HCT116 (cell line): ENCODE results near the gene TSPAN1. TPM values are rescaled to one million over a fixed set of nuclear protein-coding genes. Genes with fewer than 3 reads are reported as not detected.

Source experiments
- ATAC-seq: fragments of 200-7000 bp; cut with Tn5 transposase; 2 replicates; pipeline ENCODE4 v1.9.1; 2020; ENCODE audit warnings: mild to moderate bottlenecking, moderate library complexity
- BruUV-seq: library from RNA; stranded (reverse); fragments of 400-500 nt; replicated peaks from 2 replicates; lab custom pipeline; 2021; lab: Mats Ljungman, UMichigan
- CTCF ChIA-PET: fragments of 300-600 bp; sonication (Branson Sonifier 250); formaldehyde crosslinking; loops from one replicate; lab custom pipeline; 2021; ENCODE audit warnings: antibody characterized with exemption; lab: Charles Lee
- POLR2A ChIA-PET: fragments of 300-600, 350-600 bp; sonication (Branson Sonifier 250); formaldehyde crosslinking; loops from one replicate; lab custom pipeline; 2021; ENCODE audit warnings: antibody characterized with exemption; lab: Charles Lee
- RAD21 ChIA-PET, 2 experiments: fragments of 300-600 bp; sonication (Branson Sonifier 250); formaldehyde crosslinking; loops; one replicate each; lab custom pipeline; 2023; ENCODE audit warnings: low total read pairs in 2 of 2; ENCODE audit not compliant: uncharacterized antibody in 2 of 2, unreplicated experiment in 2 of 2, low non-redundant PET in 1 of 2; lab: Charles Lee
- DNase-seq: peaks from one replicate; pipeline ENCODE4 v3.0.0-alpha.2; 2010; ENCODE audit warnings: low read depth, low spot score
- H2AFZ ChIP-seq: fragments of 200-600 bp; shearing (Covaris generic), sonication (generic); 2 replicates; pipeline ENCODE4 v1.6.1; 2017; ENCODE audit warnings: low read depth, mixed run types, mixed read lengths, antibody characterized with exemption, low read length; ENCODE audit not compliant: poor library complexity, severe bottlenecking
- H3K27ac ChIP-seq: 2 replicates; pipeline ENCODE4 v1.5.1; 2012; ENCODE audit warnings: low read depth, low read length
- H3K27me3 ChIP-seq: fragments of 200-600 bp; sonication (generic); 2 replicates; pipeline ENCODE4 v1.6.1; 2016; ENCODE audit warnings: mixed run types, low read length, mixed read lengths; ENCODE audit not compliant: insufficient read depth
- H3K36me3 ChIP-seq, 2 experiments: fragments of 200-500 bp in 1 of 2; fragments of 200-600 bp in 1 of 2; sonication (Bioruptor generic) in 1 of 2; sonication (generic) in 1 of 2; 2 replicates each; pipeline versions ENCODE4 v1.5.1 to v1.6.1; 2014 to 2016; ENCODE audit warnings: low read length in 2 of 2, inconsistent platforms in 1 of 2, mixed read lengths in 1 of 2, mixed run types in 1 of 2; ENCODE audit not compliant: insufficient read depth in 2 of 2, control insufficient read depth in 1 of 2
- H3K4me1 ChIP-seq, 2 experiments: fragments of 200-600 bp in 1 of 2; sonication (generic) in 1 of 2; 2 replicates each; pipeline versions ENCODE4 v1.5.1 to v1.6.1; 2012 to 2017; ENCODE audit warnings: low read length in 2 of 2, inconsistent platforms in 1 of 2, mild to moderate bottlenecking in 1 of 2, mixed read lengths in 1 of 2, mixed run types in 1 of 2, moderate library complexity in 1 of 2; ENCODE audit not compliant: insufficient read depth in 2 of 2, control insufficient read depth in 1 of 2
- H3K4me2 ChIP-seq: fragments of 200-600 bp; sonication (generic); 2 replicates; pipeline ENCODE4 v1.6.1; 2017; ENCODE audit warnings: mixed run types, low read length, mixed read lengths
- H3K4me3 ChIP-seq, 2 experiments: fragments of 200-600 bp in 1 of 2; sonication (generic) in 1 of 2; replicated peaks in 1 of 2; 2 replicates each; pipeline ENCODE4 v1.5.1; 2011 to 2016; ENCODE audit warnings: low read length in 2 of 2, control low read depth in 1 of 2, low read depth in 1 of 2, mild to moderate bottlenecking in 1 of 2, mixed read lengths in 1 of 2, mixed run types in 1 of 2
- H3K79me2 ChIP-seq: fragments of 200-600 bp; sonication (generic); 2 replicates; pipeline ENCODE4 v1.6.1; 2017; ENCODE audit warnings: mild to moderate bottlenecking, mixed run types, low read length, moderate library complexity, mixed read lengths; ENCODE audit not compliant: insufficient read depth
- H3K9ac ChIP-seq: fragments of 200-600 bp; sonication (generic); 2 replicates; pipeline ENCODE4 v1.6.1; 2016; ENCODE audit warnings: low read length, mixed read lengths
- H3K9me2 ChIP-seq: fragments of 200-600 bp; sonication (generic), shearing (Covaris generic); 2 replicates; pipeline ENCODE4 v1.6.1; 2017; ENCODE audit warnings: mixed run types, mild to moderate bottlenecking, moderate library complexity; ENCODE audit not compliant: insufficient read depth
- H3K9me3 ChIP-seq, 2 experiments: fragments of 200-500 bp in 1 of 2; fragments of 200-600 bp in 1 of 2; sonication (Bioruptor generic) in 1 of 2; sonication (generic) in 1 of 2; 2 replicates each; pipeline ENCODE4 v1.6.1; 2014 to 2017; ENCODE audit warnings: low read length in 2 of 2, mixed read lengths in 2 of 2, inconsistent platforms in 1 of 2, low read depth in 1 of 2, mild to moderate bottlenecking in 1 of 2, mixed run types in 1 of 2, moderate library complexity in 1 of 2; ENCODE audit not compliant: control insufficient read depth in 1 of 2, insufficient read depth in 1 of 2
- H4K20me1 ChIP-seq: fragments of 200-600 bp; sonication (generic), shearing (Covaris generic); 2 replicates; pipeline ENCODE4 v1.6.1; 2017; ENCODE audit warnings: mixed run types, mild to moderate bottlenecking, moderate library complexity; ENCODE audit not compliant: insufficient read depth
- ATF3 ChIP-seq: IDR thresholded peaks from 2 replicates; pipeline ENCODE4 v1.6.1; 2012
- POLR2AphosphoS5 ChIP-seq: IDR thresholded peaks from 2 replicates; pipeline ENCODE4 v1.6.1; 2011; ENCODE audit warnings: mild to moderate bottlenecking, low read depth, low read length, moderate library complexity
- YY1 ChIP-seq: IDR thresholded peaks from 2 replicates; pipeline ENCODE4 v1.6.1; 2011; ENCODE audit warnings: low read length, low read depth, moderate library complexity, mild to moderate bottlenecking; ENCODE audit not compliant: insufficient replicate concordance; ENCODE audit errors: extremely low read depth
- intact Hi-C: fragments of 100-400 bp; cut with micrococcal nuclease; formaldehyde crosslinking; loops from 2 replicates; pipeline ENCODE4 v1.10.0; 2022
- total RNA-seq: library from RNA; stranded (reverse); gene quantifications from one replicate; pipeline ENCODE4 v1.2.1, GENCODE V29; 2021; ENCODE audit not compliant: unreplicated experiment

TSPAN1 gene
- total RNA-seq, 1 experiment from 2014 or later, result 9.9 TPM

GRCh38 chr1:46128344-46128743 lies 46.5 kb upstream of the TSPAN1 start:
- ATAC-seq (no peak), DNase-seq (no peak)
- RAD21 ChIA-PET, result no interaction called here
- Histone ChIP-seq H3K36me3 (no peaks in the 10 kb centered on the region), H2AFZ (no peak overlapping the region), H3K4me1 (peaks cover 8 to 14% of the 10 kb centered on the region in 2 experiments), H3K9me2 (no peaks in the 10 kb centered on the region), H3K4me2 (no peak overlapping the region), H3K79me2 (no peaks in the 10 kb centered on the region), H3K27ac (no peak overlapping the region), H3K27me3 (no peaks in the 10 kb centered on the region), H4K20me1 (no peaks in the 10 kb centered on the region), H3K9me3 (no peaks in the 10 kb centered on the region), H3K4me3 (no peak overlapping the region), H3K9ac (no peak overlapping the region)
- no peak for TF ChIP-seq POLR2AphosphoS5
- CTCF ChIA-PET, result no interaction called here
- no TSS peak for BruUV-seq
- intact Hi-C loops, result no loop called here
- POLR2A ChIA-PET, result no interaction called here

GRCh38 chr1:46130121-46130520 lies 44.8 kb upstream of the TSPAN1 start:
- Histone ChIP-seq H3K4me1 (peaks cover 14 to 19% of the 10 kb centered on the region in 2 experiments), H2AFZ (no peak overlapping the region), H3K4me3 (no peak overlapping the region)
- no TSS peak for BruUV-seq
- TF ChIP-seq YY1 (no peak), ATF3 (no peak)
- TF ChIP-seq, all 23 proteins: peak for 0
- H3K9me3 ChIP-seq, result no peaks in the 10 kb centered on the region
- POLR2A ChIA-PET, result no interaction called here
- no peak overlapping the region for H3K4me2 ChIP-seq
- no peak overlapping the region for H3K9ac ChIP-seq
- no peaks in the 10 kb centered on the region for H3K9me2 ChIP-seq
- intact Hi-C loops, result no loop called here
- H3K27ac ChIP-seq, result no peak overlapping the region
- RAD21 ChIA-PET, result no interaction called here
- H3K27me3 ChIP-seq, result no peaks in the 10 kb centered on the region
- H3K79me2 ChIP-seq, result no peaks in the 10 kb centered on the region
- H4K20me1 ChIP-seq, result no peaks in the 10 kb centered on the region
- no peaks in the 10 kb centered on the region for H3K36me3 ChIP-seq
- ATAC-seq (no peak), DNase-seq (no peak)
- CTCF ChIA-PET, result no interaction called here
